IPS-NIHi7 (cell line): ENCODE data around the gene YJEFN3.
A peak's percentile ranks its signal among the peaks of the same experiment; 100 is the strongest.

Experiments used
- DNase-seq: peaks from one replicate; pipeline ENCODE4 v3.0.0; 2012; ENCODE audit warnings: mixed read lengths; ENCODE audit errors: extremely low spot score

YJEFN3 gene

GRCh38 chr19:19538785-19539166 is 10.1 kb downstream of the YJEFN3 start:
- DNase-seq = no peak

GRCh38 chr19:19539698-19540063 is 11.0 kb downstream of the YJEFN3 start:
- no peak for DNase-seq

GRCh38 chr19:19540064-19540714 is 11.5 kb downstream of the YJEFN3 start:
- DNase-seq = peak; percentile 87

GRCh38 chr19:19540715-19541515 is 12.2 kb downstream of the YJEFN3 start:
- DNase-seq = peak; percentile 97

GRCh38 chr19:19541616-19542015 is 12.9 kb downstream of the YJEFN3 start:
- no peak for DNase-seq

GRCh38 chr19:19542507-19542906 is 13.8 kb downstream of the YJEFN3 start:
- no peak for DNase-seq

- no peak for DNase-seq
Measured at GRCh38 chr19:19543101-19543500, 14.4 kb downstream of the YJEFN3 start.

GRCh38 chr19:19543640-19544039 is 14.9 kb downstream of the YJEFN3 start:
- DNase-seq = no peak

- no peak for DNase-seq
Measured at GRCh38 chr19:19544257-19544953, 15.7 kb downstream of the YJEFN3 start.

- no peak for DNase-seq
Measured at GRCh38 chr19:19544954-19545591, 16.4 kb downstream of the YJEFN3 start.

- DNase-seq = no peak
Measured at GRCh38 chr19:19545707-19546106, 17.0 kb downstream of the YJEFN3 start.

- DNase-seq = no peak
Measured at GRCh38 chr19:19546751-19547162, 18.0 kb downstream of the YJEFN3 start.

- no peak for DNase-seq
Measured at GRCh38 chr19:19547674-19548336, 19.1 kb downstream of the YJEFN3 start.

GRCh38 chr19:19548915-19549759 is 20.4 kb downstream of the YJEFN3 start:
- no peak for DNase-seq

GRCh38 chr19:19549804-19550464 is 21.2 kb downstream of the YJEFN3 start:
- DNase-seq = no peak

GRCh38 chr19:19550485-19550929 is 21.8 kb downstream of the YJEFN3 start:
- DNase-seq = no peak

GRCh38 chr19:19550972-19551852 is 22.5 kb downstream of the YJEFN3 start:
- no peak for DNase-seq

- no peak for DNase-seq
Measured at GRCh38 chr19:19551853-19552192, 23.1 kb downstream of the YJEFN3 start.

GRCh38 chr19:19552798-19553197 is 24.1 kb downstream of the YJEFN3 start:
- peak; percentile 86 for DNase-seq
